ENCODE measurements around the gene GALT. TPM values are rescaled to one million over a fixed set of nuclear protein-coding genes. Genes with fewer than 3 reads are reported as not detected.
A peak's percentile ranks its signal among the peaks of the same experiment; 100 is the strongest.

Gene GALT
- total and polyA plus RNA-seq, 4 donors: 58.6 to 196 (median 115) TPM

DNA sequence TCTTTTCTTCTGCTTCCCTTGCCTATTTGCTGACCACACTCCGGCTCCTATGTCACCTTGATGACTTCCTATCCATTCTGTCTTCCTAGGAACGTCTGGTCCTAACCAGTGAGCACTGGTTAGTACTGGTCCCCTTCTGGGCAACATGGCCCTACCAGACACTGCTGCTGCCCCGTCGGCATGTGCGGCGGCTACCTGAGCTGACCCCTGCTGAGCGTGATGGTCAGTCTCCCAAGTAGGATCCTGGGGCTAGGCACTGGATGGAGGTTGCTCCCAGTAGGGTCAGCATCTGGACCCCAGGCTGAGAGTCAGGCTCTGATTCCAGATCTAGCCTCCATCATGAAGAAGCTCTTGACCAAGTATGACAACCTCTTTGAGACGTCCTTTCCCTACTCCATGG is 2.2 kb downstream of the GALT start (continued):
- TF ChIP-seq, protein P1, sequence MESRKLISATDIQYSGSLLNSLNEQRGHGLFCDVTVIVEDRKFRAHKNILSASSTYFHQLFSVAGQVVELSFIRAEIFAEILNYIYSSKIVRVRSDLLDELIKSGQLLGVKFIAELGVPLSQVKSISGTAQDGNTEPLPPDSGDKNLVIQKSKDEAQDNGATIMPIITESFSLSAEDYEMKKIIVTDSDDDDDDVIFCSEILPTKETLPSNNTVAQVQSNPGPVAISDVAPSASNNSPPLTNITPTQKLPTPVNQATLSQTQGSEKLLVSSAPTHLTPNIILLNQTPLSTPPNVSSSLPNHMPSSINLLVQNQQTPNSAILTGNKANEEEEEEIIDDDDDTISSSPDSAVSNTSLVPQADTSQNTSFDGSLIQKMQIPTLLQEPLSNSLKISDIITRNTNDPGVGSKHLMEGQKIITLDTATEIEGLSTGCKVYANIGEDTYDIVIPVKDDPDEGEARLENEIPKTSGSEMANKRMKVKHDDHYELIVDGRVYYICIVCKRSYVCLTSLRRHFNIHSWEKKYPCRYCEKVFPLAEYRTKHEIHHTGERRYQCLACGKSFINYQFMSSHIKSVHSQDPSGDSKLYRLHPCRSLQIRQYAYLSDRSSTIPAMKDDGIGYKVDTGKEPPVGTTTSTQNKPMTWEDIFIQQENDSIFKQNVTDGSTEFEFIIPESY (IDR thresholded peaks at IDR 0.05): no peak
- no peak for TF ChIP-seq RAD21 (IDR thresholded peaks at IDR 0.05)
- TF ChIP-seq, protein P2, sequence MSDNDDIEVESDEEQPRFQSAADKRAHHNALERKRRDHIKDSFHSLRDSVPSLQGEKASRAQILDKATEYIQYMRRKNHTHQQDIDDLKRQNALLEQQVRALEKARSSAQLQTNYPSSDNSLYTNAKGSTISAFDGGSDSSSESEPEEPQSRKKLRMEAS (IDR thresholded peaks at IDR 0.05): no peak
- TF ChIP-seq JUND (IDR thresholded peaks at IDR 0.05): no peak
- no peak for TF ChIP-seq NR2F2 (IDR thresholded peaks at IDR 0.05)
- TF ChIP-seq YY1 (IDR thresholded peaks at IDR 0.05): no peak
- TF ChIP-seq RXRA (IDR thresholded peaks at IDR 0.05): no peak
- no peak for TF ChIP-seq SP1 (IDR thresholded peaks at IDR 0.05)

DNA sequence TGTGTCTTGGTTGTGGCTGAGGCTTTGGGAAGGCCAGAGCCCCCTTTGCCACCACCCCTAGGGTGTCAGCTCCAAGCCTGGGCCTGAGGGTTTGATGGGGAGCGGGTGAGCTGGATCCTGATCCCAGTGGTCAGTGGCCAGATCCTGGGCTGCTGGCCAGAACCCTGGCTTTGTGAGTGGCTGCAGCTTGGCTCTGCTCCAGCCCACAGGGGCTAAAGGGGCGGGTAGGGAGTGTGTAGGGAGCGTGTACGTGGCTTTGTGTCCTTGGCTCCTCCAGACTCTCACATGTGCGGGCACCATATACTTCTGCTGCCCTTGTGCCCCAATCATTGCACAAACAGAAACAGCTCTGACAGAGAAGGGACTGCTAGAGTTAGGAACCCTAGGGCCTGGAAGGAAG is 4.3 kb downstream of the GALT start:
- Histone ChIP-seq H3K4me1 (ENCODE audit: control insufficient read depth in 4 of 4, insufficient read depth in 4 of 4, low read length in 3 of 4) (peaks cover 14 to 81% (median 73%) of the 10 kb centered on the region in 4 donors), H3K36me3 (ENCODE audit: control insufficient read depth in 4 of 4, insufficient read depth in 3 of 4, low read depth in 1 of 4, low read length in 3 of 4) (peaks cover 0 to 15% (median 10%) of the 10 kb centered on the region in 4 donors), H3K9me3 (ENCODE audit: control insufficient read depth in 4 of 4, low read length in 3 of 4) (no peaks in the 10 kb centered on the region), H3K27ac (ENCODE audit: low read depth in 1 of 2, low read length in 2 of 2) (peak overlapping the region; percentile 58 to 80), H3K4me3 (ENCODE audit: low read depth in 1 of 3, low read length in 3 of 3) (no peak overlapping the region), H3K27me3 (ENCODE audit: control insufficient read depth in 4 of 4, insufficient read depth in 4 of 4, low read length in 3 of 4) (no peaks in the 10 kb centered on the region), H3K9ac (ENCODE audit: low read depth in 1 of 2, low read length in 2 of 2) (no peak overlapping the region)
- TF ChIP-seq, protein P3, sequence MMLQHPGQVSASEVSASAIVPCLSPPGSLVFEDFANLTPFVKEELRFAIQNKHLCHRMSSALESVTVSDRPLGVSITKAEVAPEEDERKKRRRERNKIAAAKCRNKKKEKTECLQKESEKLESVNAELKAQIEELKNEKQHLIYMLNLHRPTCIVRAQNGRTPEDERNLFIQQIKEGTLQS (IDR thresholded peaks at IDR 0.05): no peak
- no peak for TF ChIP-seq NR2F2 (IDR thresholded peaks at IDR 0.05)
- TF ChIP-seq, protein P4, sequence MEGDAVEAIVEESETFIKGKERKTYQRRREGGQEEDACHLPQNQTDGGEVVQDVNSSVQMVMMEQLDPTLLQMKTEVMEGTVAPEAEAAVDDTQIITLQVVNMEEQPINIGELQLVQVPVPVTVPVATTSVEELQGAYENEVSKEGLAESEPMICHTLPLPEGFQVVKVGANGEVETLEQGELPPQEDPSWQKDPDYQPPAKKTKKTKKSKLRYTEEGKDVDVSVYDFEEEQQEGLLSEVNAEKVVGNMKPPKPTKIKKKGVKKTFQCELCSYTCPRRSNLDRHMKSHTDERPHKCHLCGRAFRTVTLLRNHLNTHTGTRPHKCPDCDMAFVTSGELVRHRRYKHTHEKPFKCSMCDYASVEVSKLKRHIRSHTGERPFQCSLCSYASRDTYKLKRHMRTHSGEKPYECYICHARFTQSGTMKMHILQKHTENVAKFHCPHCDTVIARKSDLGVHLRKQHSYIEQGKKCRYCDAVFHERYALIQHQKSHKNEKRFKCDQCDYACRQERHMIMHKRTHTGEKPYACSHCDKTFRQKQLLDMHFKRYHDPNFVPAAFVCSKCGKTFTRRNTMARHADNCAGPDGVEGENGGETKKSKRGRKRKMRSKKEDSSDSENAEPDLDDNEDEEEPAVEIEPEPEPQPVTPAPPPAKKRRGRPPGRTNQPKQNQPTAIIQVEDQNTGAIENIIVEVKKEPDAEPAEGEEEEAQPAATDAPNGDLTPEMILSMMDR (IDR thresholded peaks at IDR 0.05; ENCODE audit: low read depth, low read length, missing input control): no peak
- TF ChIP-seq FOXA2 (IDR thresholded peaks at IDR 0.05): no peak
- no peak for TF ChIP-seq FOXA1 (IDR thresholded peaks at IDR 0.05)
- no peak for TF ChIP-seq YY1 (IDR thresholded peaks at IDR 0.05)
- TF ChIP-seq RXRA (IDR thresholded peaks at IDR 0.05): peak in 1 of 2 donors; percentile 14
- TF ChIP-seq, protein P5, sequence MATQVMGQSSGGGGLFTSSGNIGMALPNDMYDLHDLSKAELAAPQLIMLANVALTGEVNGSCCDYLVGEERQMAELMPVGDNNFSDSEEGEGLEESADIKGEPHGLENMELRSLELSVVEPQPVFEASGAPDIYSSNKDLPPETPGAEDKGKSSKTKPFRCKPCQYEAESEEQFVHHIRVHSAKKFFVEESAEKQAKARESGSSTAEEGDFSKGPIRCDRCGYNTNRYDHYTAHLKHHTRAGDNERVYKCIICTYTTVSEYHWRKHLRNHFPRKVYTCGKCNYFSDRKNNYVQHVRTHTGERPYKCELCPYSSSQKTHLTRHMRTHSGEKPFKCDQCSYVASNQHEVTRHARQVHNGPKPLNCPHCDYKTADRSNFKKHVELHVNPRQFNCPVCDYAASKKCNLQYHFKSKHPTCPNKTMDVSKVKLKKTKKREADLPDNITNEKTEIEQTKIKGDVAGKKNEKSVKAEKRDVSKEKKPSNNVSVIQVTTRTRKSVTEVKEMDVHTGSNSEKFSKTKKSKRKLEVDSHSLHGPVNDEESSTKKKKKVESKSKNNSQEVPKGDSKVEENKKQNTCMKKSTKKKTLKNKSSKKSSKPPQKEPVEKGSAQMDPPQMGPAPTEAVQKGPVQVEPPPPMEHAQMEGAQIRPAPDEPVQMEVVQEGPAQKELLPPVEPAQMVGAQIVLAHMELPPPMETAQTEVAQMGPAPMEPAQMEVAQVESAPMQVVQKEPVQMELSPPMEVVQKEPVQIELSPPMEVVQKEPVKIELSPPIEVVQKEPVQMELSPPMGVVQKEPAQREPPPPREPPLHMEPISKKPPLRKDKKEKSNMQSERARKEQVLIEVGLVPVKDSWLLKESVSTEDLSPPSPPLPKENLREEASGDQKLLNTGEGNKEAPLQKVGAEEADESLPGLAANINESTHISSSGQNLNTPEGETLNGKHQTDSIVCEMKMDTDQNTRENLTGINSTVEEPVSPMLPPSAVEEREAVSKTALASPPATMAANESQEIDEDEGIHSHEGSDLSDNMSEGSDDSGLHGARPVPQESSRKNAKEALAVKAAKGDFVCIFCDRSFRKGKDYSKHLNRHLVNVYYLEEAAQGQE (IDR thresholded peaks at IDR 0.05): no peak
- peak in 1 of 2 donors; percentile 20 for TF ChIP-seq HNF4A (conservative IDR thresholded peaks at IDR 0.05)
- no peak for TF ChIP-seq JUND (IDR thresholded peaks at IDR 0.05)
- WGBS: 41% methylated on average over 5 of the region's 5 CpGs
- peak; percentile 66 for DNase-seq (ENCODE audit: low spot score)

All from liver (tissue), 9 donors.